ENCODE data around the gene KLF16.

Gene KLF16

DNA sequence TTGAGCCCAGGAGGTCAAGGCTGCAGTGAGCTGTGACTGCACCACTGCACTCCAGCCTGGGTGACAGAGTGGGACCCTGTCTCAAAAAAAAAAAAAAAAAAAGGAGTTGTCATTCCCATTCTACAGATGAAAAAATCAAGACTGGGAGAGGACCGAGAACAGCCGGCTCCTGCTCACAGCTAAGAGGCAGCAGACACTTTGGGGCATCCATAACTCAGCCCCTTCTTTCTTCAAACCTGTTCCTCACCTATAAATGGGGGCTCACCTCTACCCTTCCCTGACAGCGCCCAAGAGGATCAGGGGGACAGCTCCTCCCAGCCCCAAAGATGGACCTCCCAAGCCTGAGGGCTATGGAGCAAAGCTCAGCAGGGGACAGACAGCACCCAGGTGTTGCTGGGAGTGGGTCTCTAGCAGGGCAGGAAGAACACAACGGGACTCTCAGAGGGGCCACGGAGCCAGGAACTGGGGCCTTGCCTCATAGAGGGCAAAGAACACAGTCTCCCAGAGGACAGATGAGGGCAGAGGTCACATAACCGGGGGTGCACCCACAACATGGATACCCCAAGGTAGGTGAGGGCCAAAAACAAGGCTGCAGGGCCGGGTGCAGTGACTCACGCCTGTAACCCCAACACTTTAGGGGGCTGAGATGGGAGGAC is 3.4 kb upstream of the KLF16 start:
- DNase-seq = no peak

DNA sequence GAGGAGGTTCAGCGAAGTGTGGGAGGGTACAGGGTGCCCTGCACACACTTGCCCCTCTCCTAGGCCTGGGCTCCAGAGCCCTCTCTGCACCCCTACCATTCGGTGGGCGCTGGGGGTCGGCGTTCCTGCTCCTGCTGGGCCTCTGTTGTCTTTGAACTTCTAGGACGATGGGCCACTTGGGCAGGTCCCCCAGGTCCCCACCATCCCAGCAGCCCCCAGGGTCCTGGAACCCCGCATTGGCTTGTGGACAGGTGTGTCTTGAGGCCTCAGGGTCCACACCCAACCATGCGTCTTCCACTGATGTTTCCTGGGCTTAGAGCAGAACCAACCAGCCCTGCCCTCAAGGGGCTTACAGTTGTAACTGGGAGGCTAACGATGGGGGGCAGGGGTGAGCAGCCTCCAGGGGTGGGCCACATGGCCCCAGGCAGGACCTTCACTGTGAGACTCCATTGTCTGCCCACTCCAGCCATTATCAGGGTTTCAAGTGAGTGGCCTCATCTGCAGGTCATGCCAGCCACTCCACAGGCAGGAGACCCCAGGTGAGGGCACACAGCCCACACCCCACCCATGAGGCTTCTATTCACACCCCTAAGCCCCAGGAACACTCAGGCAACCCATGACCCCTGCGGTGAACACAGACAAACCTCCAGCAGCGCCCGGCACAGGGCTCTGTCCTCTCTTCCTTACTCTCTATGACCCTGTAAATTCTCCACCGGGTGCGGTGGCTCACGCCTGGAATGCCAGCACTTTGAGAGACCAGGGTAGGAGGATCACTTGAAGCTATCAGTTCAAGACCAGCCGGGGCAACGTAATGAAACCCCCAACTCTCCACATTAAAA is 2.0 kb upstream of the KLF16 start:
- peak; percentile 65 for DNase-seq

DNA sequence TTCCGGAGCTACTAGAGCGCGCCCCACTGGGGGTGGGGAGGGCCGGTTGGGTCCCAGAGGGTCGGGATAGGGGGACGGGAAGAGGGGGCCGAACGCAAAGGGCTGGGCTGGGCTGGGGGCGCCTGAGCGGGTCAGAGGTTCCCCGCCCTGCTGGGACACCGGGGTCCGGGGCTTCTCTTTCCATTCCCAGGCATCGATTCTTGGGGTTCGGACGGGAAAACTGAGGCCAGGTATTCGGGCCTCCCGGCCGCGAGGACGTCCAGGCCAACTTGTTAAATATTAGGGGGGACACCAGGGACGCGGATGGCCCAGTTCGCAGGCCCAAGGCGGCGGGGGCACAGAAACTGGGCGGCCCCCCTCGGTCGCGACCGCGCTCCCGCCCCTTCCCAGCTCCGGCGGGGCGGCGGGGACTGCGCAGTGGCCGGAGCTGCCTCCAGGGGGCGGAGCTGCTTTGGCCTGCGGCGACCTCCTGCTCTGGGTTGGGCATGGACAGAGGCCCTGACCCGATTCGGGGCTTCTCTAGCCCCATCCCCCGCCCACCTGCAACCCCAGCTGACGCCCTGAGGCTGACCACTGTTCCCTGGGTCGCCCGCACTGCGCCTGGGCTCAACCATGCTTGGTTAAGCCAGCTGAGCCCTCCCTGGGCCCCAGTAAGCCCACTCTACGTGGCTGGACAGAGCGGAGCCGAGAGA is 1.2 kb upstream of the KLF16 start:
- peak; percentile 86 for DNase-seq

DNA sequence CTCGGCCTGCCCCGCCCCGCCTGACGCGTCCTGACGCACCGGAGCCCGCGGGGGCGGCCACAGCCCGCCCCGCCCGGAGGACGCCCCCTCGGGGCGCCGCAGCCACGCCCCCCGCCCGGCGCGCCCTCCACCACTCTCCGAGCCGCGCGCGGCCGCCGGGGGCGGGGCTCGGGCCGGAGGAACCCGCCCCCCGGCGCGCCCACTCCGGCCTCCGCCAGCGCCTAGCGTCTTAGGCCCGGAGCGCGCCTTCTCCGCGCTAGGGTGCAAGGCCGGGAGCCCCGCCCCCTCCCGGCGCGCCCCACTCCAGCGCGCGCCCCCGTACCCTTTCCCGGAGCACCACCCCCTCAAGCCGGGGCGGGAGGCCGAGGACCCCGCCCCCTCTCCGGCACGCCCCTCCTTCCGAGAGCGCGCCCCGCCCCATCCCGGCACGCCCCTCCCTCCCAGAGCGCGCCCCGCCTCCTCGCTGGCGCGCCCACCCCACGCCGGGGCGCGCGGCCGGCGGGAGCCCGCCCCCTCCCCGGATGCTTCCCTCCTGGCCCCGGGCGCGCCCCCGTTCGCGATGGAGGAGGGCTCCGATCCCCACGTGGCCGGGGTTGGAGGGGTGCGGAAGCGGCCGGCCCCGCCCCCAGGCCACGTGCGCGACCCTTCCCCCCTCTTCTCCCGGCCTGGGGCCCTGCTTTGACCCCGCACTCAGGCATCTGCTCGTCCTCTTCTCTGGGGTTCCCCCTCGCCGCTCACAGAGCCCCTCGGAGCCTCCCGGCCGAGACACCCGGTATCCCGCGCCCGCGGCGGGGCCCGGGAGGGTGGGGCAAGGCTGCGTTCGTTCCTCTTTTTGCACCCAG is 480 bp upstream of the KLF16 start:
- peak; percentile 97 for DNase-seq

DNA sequence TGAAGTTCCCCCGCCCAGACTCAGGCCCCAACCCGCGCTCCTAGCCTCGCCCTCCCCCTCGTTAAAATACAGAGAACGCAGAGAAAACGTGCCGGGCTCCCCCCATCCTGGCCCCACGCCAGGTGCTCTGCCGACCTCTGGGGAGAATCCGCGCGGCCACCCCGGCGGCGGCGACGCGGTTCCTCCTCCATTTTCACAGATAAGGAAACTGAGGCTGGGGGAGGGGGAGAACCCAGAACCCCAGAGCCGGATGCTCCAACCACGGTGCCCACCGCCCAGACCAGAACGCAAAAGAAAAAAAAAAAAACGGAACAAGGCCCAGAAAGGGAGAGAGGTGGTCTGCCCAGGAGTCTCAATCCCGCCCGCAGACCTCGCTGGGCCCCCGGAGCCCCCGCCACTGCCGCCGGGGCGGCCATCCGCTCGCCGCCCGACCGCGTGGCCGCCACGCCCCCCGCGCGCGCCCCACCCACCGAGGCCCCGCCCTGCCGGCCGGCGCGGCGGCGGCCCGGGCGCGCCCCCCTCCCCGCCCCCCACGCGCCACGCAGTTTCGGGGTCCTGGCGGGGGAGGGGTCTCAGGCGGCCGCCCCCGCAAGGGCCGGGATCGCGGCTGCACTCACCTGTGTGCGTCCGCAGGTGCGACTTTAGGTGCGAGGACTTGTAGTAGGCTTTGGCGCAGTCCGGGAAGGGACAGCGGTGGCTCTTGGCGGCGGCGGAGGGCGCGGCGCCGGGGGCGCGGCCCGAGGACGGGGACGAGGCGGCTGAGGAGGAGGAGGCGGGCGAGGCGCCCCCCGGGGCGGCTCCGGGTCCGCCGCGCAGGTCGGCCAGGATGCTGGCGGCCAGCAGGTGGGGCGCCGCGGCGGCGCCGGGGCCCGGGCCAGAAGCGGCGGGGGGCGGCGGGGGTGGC is 703 bp downstream of the KLF16 start:
- DNase-seq = peak; percentile 86

DNA sequence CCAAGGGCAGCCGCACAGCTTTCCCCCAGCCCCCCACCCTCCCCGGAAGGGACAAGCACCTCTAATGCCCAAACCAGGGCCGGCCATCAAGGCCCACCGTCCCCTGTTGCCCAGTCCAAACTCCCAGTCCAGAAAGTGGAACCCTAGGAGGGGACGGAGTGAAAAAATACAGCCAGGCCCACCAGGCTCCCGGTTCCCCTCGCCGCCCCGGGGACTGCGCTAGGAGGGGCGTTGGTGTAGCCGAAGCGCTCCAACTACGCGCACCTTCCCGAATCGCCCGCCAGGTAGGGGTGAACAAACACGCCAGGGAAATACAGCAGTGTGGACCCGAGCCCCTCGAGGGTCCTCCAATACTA is 1.3 kb downstream of the KLF16 start:
- no peak for DNase-seq

DNA sequence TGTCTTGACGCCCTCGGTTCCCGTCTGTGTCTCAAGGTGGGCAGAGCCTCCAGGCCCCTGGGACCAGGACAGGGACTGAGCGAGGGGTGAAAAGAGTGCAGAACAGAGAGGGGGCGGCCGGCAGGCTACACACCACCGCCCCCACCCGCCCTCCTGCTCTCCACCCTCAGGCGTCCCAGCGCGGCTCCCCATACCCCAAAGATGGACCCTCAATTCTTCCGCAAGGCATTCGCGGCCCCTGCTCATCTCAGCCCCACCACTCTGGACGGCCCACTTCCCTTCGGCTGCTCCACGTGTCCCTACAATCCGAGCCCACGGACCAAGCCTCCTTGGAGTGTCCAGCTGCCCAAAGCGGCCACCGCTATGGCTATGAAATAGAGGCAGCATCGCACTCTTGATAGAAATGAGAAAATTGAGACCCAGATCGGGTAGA is 1.8 kb downstream of the KLF16 start:
- no peak for DNase-seq

DNA sequence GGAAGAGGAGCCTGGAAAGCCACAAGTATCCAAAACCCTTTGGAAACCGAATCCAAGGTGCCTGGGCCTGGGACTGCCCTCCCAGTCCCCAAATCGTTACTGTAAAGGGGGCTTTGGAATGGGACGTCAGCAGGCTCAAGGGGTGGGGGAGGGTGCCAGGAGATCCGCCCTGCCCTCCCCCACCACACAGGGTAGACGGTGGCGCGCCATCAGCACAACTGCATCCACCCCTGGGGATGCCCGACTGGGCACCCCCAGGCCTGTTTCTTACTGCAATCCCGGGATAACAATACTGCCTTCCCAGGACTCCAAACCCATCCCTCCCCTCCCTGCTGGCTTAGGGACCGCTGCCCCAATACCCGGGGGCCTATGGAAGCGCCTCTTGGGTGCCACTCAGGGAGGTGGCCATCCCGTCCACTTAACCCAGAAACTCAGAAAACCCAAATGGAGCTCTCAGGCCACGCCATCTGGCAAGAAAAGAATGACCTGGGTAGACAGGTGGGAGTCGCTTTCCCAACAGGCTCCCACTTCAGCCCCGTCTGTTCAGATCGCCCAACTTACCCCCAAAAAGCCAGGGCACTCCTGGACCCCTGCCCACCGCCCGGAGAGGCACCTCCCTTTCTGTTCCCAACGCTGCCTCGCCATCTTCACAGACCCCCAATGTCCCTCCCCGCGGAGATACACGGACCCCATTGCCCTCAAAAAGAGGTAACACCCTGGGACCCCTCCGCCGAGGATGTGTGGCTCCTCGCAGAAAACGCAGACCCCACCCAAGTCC is 2.4 kb downstream of the KLF16 start:
- no peak for DNase-seq

DNA sequence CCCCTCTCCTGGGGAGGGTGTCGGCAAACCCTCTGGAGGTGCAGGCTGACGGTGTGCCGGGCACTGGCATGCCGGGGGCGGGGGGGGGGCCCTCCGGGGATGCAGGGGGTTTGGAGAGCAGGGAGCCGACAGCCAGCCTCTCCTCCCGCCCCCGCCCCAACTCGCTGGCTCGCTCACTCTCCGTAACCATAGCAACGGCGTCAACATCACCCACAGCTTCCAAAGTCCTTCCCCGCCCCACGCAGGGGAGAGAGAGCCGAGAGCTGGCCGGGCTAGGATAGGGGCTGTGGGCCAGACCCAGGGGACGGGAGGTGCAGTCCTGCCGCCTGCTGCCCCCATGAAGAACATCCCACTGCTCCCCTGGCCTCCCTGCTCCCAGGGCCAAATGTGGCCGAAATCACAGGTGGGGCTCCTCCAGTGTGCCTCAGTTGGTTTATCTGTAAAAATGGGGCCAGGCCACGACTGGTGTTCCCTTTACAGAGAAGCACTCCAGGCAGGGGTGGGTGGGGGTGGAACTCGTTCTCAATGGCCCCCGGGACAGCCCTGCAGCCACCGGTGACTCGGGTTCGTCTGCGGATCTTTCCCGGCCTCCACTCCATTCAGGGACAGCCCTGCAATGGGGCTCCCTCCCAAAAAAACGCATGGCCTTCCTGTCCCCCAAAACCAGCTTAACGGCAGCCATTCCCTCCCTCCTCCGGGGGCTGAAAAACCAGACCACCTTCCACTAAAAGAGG is 3.2 kb downstream of the KLF16 start:
- DNase-seq = peak; percentile 83

DNA sequence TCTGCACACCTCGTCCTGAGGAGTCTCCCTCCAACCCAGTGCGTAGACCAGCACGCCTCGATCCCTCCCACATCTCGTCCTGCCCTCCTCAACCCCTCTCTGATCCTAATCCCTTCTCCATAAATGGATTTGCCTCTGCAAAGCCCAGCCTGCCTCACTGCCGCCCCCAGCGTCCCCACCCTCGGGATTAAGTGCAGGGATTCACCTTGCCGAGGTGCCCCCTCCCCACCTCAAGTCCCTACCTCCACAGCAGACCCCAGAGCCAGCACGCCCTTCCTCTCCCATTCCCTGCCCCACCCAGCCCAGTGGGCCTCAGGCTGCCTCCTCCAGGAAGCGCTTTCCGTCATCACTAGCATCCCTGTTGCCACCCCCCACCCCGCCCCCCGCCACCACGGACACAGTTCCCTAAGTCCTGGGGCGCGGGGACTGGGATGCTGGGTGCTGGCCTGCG is 4.0 kb downstream of the KLF16 start:
- no peak for DNase-seq

DNA sequence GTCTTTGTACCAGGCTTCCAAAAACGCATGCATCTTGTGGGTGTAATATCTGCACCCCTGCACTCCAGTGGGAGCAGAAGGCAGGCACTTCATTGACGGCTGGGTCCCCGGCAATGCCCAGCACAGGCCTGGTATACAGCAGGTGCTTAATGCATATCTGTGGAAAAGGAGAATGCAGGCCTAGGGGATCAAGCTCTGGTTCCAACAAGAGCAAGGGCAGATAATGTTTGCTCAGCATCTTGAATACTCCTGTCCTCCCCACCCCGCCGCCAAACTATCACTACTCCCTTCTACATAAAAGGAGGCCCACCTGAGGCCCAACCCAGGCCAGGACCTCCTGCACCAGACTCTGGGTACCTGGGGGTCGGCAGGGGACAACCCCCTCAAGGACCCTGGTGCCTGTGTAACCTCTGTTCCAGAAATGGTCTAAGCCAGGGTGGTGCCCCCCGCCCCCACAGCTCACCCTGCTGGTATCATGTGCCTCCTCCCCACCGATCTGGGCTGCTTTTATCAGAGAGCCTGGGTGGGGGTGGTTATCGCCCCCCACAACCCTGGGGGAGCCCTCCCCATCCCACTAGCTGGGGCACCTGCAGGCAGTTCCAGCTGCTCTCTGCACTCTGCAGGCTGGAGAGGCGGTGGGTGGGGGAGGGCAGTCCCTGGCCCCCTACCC is 4.8 kb downstream of the KLF16 start:
- DNase-seq = peak; percentile 64

DNA sequence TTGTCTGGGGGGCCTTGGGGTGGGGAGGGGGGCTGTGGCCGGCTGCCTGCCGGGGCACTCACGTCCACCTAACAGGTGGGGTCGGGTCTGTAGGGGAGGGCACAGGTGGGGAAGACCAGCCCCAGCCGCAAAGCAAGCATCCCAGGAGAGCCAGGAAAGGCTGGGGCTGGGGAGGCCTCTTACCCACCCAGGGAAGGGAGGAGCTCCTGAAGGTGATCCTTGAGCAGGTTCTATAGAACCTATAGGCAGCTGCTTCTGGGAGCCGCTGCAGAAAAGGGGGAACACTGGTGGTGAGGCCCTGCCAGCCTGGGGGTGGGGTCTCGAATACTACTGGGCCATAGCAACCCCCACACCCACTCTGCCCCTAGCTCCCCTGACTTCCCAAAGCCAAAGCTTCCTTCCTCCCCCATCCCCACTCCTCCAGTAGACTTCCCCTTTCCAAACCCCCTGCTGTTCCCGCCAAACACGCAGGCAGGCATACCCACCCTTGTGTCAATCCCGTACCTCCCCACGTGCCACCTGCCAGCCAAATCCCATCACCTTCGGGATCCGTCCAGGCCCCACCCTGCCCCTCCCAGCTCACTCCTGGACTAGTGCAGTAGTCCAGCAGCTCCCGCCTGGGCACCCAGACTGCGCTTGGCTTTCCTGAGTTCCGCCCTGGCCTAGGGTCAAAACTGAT is 5.6 kb downstream of the KLF16 start:
- DNase-seq = no peak

DNA sequence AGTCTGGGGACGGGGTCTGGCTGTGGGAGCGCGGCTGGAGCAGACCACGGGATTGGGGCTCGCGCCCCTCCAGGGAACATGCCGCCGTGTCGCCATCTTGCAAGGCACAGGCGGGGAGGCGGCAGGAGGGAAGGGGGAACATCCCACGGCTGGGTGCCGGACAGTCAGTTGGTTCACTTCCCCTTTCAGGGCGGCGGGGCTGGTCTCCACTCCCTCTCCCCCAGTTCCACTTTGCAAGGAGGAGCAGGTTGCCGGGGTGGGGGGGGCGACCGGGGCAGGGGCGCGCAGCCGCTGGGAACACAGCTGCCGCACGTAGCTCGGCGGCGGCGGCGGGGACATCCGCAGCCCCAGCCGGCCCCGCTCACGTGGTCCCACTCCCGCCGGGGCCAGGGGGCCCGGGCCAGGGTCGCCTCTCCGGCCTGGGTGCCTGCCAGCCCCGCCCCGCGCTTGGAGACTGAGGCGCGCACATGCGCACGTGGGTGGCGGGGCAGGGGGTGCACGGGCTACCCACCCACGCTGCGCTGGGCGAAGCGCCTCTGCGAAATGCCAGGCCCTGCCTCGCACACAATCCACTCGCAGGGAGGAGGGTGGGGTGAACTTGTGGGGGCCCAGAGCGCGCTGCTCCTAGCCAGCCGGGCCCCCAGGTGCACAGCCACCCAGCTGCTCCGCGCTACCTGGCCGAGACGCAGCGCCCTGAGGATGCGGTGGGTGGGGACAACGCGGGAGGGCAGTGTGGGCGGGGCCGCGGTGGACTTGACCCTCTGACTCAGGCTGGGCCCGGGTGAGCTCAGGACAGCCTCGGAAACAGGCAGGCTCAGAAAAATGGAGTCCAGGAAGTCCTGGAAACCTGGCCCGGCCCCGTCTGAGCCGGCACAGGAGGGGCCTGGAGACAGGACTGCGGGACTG is 6.4 kb downstream of the KLF16 start:
- DNase-seq = peak; percentile 81

DNA sequence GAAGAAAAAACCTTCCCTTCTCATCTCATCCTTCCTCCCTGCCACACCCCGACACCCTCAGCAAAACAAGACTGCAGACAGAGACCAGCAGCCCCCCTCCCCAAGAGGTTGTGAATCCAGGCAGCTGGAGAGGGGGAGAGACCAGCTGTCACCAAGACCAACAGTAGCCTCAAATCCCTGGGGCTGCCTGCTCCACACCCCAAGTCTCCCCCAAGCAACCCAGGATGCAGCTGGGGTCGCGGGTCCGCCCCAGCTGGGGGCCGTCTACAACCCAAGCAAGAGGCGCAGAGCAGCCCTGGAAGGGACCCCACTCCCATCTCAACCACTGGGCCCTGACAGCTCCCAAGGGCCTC is 7.1 kb downstream of the KLF16 start:
- no peak for DNase-seq

DNA sequence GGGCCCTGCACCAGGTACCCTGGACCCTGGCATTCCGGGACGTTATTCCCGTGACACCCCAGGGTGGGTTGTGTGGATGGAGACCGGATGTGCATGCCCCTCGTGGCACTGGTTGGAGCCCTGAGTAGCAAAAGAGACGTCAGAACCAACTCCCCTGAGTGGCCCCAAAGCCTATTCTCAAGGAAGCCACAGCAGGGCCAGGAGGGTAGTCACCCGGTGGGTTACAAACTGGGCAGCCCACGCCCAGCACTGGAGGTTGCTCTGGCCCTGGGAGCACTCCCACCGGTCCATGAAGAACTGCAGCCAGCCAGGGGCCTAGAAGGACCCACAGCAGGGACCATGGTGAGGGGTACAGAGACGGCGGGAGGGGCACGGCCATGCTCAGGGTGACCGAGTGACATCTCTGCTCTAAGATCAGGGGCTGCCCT is 7.5 kb downstream of the KLF16 start:
- no peak for DNase-seq

DNA sequence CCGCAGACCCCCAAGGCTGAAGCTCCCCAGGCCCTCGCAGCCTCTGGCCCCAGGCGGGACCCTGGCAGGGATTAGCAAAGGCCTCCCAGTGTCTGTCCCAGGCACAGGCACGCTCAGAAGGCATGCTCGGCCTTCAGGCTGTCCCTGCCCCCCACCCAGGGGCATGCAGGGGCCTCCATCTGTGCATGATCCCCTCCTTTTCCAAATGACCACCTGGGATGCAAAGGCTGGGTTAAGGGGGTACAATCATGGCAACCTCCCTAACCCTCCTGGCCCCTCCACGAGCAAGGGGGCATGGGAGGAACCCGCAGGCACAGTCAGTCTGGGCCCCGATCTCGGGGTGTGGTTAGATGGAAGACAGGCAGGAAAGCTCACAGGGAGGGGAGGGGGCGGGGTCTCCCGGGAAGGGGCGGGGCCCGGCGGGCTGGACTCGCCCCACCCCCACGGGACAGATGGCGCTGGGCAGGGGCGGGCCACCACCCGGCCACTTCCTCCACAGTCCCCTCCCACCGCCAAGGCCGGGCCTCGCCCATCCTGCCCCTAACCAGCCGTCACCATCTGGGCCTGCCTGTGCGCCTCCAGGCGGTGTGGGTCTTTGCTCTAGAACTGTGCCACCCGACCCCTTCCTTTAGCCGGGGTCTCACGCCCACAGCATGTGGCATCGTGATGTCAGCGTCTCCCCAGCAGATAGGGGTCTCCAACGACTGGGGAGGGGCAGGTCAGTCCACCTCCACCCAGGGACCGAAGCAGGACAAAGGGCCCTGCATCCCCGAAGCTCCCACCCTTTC is 8.1 kb downstream of the KLF16 start:
- peak; percentile 92 for DNase-seq

DNA sequence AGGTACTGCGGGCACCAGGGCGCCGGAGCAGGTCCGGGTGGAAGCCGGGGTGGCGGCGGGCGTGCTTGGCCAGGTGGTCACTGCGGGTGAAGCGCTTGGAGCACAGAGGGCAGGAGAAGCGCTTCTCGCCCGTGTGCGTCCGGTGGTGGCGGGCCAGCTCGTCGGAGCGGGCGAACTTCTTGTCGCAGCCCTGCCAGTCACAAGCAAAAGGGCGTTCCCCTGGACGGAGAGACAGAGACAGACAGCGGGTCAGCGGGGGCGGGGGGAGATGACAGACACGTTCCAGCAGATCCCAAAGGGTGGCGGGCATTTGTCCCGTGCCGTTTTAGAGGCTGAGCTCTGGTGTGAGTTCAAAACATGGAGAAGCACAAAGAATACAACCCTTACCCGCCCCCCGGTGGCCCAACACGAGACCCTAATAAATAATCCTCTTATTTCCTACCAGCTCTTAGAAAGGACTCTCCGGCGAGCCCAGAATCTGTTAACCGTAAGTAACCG is 8.8 kb downstream of the KLF16 start:
- peak; percentile 65 for DNase-seq

Measured in activated effector memory CD4-positive, alpha-beta T cell treated with anti-CD3 and anti-CD28 coated beads, Interleukin-2, amount 50 U/mL, for 16 hours (primary cell).